Natural killer cell (primary cell): Measurements from ENCODE around the gene CIAO2B. TPM values are rescaled to one million over a fixed set of nuclear protein-coding genes. Genes with fewer than 3 reads are reported as not detected.

Experiments
- ATAC-seq, 3 donors: fragments of 150-1000 bp in 2 of 3; fragments of 200-7000 bp in 1 of 3; cut with Tn5 transposase; 1 replicate in 1 of 3; 2 replicates in 2 of 3; pipeline ENCODE4 v1.10.0; 2021; ENCODE audit warnings: mild to moderate bottlenecking in 2 of 3, moderate library complexity in 2 of 3
- DNase-seq, 2 donors: peaks; one replicate each; pipeline versions ENCODE4 v3.0.0 to v3.0.0-alpha.2; 2013 to 2021; ENCODE audit warnings: mixed read lengths in 1 of 2
- H3K27ac ChIP-seq: one replicate; pipeline ENCODE4 v1.5.1; 2013; ENCODE audit warnings: mild to moderate bottlenecking, low read length
- H3K27me3 ChIP-seq: one replicate; pipeline ENCODE4 v1.6.1; 2013; ENCODE audit warnings: low read length; ENCODE audit not compliant: control insufficient read depth, insufficient read depth
- H3K36me3 ChIP-seq: one replicate; pipeline ENCODE4 v1.6.1; 2013; ENCODE audit warnings: low read length; ENCODE audit not compliant: control insufficient read depth, insufficient read depth
- H3K4me1 ChIP-seq: one replicate; pipeline ENCODE4 v1.6.1; 2013; ENCODE audit warnings: low read length; ENCODE audit not compliant: control insufficient read depth, insufficient read depth
- H3K4me3 ChIP-seq: one replicate; pipeline ENCODE4 v1.5.1; 2013; ENCODE audit warnings: low read length
- H3K9me3 ChIP-seq: one replicate; pipeline ENCODE4 v1.6.1; 2013; ENCODE audit warnings: low read length; ENCODE audit not compliant: control insufficient read depth, insufficient read depth
- H3K27ac Mint-ChIP-seq, 2 donors: one replicate each; pipeline ENCODE4 v1.8.0; 2022; ENCODE audit warnings: mild to moderate bottlenecking in 2 of 2, mixed read lengths in 2 of 2, moderate library complexity in 1 of 2
- H3K27me3 Mint-ChIP-seq, 2 donors: one replicate each; pipeline ENCODE4 v1.8.0; 2022; ENCODE audit warnings: low read depth in 2 of 2, mixed read lengths in 2 of 2
- H3K36me3 Mint-ChIP-seq: one replicate; pipeline ENCODE4 v1.8.0; 2022; ENCODE audit warnings: mixed read lengths
- H3K4me1 Mint-ChIP-seq, 2 donors: one replicate each; pipeline ENCODE4 v1.8.0; 2022; ENCODE audit warnings: mixed read lengths in 2 of 2
- H3K4me3 Mint-ChIP-seq: one replicate; pipeline ENCODE4 v1.8.0; 2022; ENCODE audit warnings: mild to moderate bottlenecking, moderate library complexity, mixed read lengths
- H3K9me3 Mint-ChIP-seq, 2 donors: one replicate each; pipeline ENCODE4 v1.8.0; 2022; ENCODE audit warnings: mixed read lengths in 2 of 2
- CTCF ChIP-seq: fragments of 200-600 bp; IDR thresholded peaks from one replicate; pipeline ENCODE4 v1.8.0; 2022; ENCODE audit warnings: antibody characterized with exemption
- WGBS: methylation state at CpG from one replicate; pipeline ENCODE4 v1.1.7; 2013; ENCODE audit warnings: missing lambda C conversion rate; ENCODE audit not compliant: insufficient coverage; 5-methylcytosine and 5-hydroxymethylcytosine counted together
- intact Hi-C: fragments of 100-400 bp; cut with micrococcal nuclease; formaldehyde crosslinking; loops from one replicate; pipeline ENCODE4 v1.14.2; 2022
- total RNA-seq, 4 donors: library from RNA; stranded (reverse); fragments of 120-200 nt in 1 of 4; gene quantifications; one replicate each; pipeline versions ENCODE4 v1.2.3 to v1.2.4, GENCODE V29; 2013 to 2022

The CIAO2B gene
- total RNA-seq, 3 donors from 2014 or later (not counting 1 experiment from before 2014, with no cell fraction given), result 57.2 to 62.8 (median 60.0) TPM

GRCh38 chr16:66903544-66904427, 30.4 kb downstream of the CIAO2B start:
- H3K27ac ChIP-seq, result no peak overlapping the region
- intact Hi-C loops, result no loop called here
- H3K9me3 ChIP-seq, result no peaks in the 10 kb centered on the region
- Mint-ChIP-seq H3K9me3 (no peaks in the 10 kb centered on the region), H3K36me3 (no peaks in the 10 kb centered on the region), H3K27me3 (no peaks in the 10 kb centered on the region), H3K4me1 (peaks cover 0 to 8% of the 10 kb centered on the region in 2 donors), H3K4me3 (no peak overlapping the region), H3K27ac (no peak overlapping the region)
- H3K36me3 ChIP-seq, result no peaks in the 10 kb centered on the region
- no peak for TF ChIP-seq CTCF
- WGBS, result 89% methylated on average over 11 of the region's 11 CpGs
- H3K4me3 ChIP-seq, result no peak overlapping the region
- H3K27me3 ChIP-seq, result no peaks in the 10 kb centered on the region
- H3K4me1 ChIP-seq, result no peaks in the 10 kb centered on the region
- DNase-seq (no peak), ATAC-seq (no peak)

DNA sequence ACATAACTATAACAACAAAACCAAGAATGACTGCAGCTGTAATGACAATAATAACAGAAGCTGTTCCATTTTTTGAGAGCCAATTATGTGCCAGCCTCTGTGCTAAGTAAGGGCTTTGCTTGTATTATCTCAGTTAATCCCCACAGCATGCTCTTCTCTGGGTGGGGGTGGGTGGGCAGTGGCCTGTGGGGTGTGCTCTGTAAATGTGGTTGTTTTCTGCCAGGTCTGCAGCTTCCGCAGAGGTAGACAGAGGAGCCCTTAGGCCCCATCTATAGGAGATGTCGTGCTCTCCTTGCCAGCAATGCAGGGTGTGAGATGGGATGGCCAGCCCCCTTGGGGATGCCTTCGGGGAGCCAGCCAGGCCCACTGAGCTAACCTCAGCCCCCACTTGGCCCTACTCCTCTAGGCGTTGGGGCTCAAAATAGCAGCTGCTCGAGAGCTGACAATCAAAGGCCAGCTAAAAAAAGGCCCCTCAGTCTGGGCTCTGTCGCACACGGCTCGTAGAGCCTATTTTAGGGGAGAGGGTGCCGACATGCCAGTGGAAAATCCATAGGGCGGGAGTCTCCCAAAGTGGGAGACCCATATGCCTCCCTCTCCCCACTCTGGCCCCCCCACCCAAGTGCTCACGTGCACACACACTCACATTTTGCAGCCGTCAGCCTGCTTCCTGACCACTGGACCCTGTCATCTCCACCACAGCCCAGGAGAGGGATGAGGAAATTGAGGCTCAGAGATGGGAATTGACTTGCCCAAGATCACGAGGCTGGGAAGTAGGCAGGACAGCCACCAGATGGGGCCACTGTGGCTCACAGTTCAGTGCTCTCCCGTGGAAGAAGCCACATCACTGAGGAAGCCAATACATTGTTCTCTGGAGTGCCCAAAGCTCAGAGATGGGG, 31.3 kb downstream of the CIAO2B start:
- intact Hi-C loops, result no loop called here

GRCh38 chr16:66901626-66902025, 32.6 kb downstream of the CIAO2B start:
- H3K27ac ChIP-seq, result no peak overlapping the region

More for the DNA sequence above, 31.3 kb downstream of the CIAO2B start:
- Mint-ChIP-seq H3K9me3 (no peaks in the 10 kb centered on the region), H3K27ac (no peak overlapping the region), H3K36me3 (no peaks in the 10 kb centered on the region), H3K4me3 (no peak overlapping the region), H3K4me1 (peaks cover 0 to 8% of the 10 kb centered on the region in 2 donors), H3K27me3 (no peaks in the 10 kb centered on the region)
- Histone ChIP-seq H3K4me3 (no peak overlapping the region), H3K27ac (no peak overlapping the region), H3K9me3 (no peaks in the 10 kb centered on the region), H3K4me1 (no peaks in the 10 kb centered on the region), H3K36me3 (no peaks in the 10 kb centered on the region), H3K27me3 (no peaks in the 10 kb centered on the region)
- ATAC-seq (no peak), DNase-seq (no peak)
- no peak for TF ChIP-seq CTCF
- 75% methylated on average over 13 of the region's 14 CpGs for WGBS

More at GRCh38 chr16:66901626-66902025, 32.6 kb downstream of the CIAO2B start:
- H3K27ac Mint-ChIP-seq, result peak overlapping the region in 1 of 2 donors; percentile 65
- no peaks in the 10 kb centered on the region for H3K9me3 Mint-ChIP-seq
- WGBS, result 88% methylated on average over 10 of the region's 10 CpGs
- no peaks in the 10 kb centered on the region for H3K27me3 ChIP-seq
- no peaks in the 10 kb centered on the region for H3K4me1 ChIP-seq
- no peak overlapping the region for H3K4me3 ChIP-seq
- intact Hi-C loops, result no loop called here
- TF ChIP-seq CTCF, result no peak
- H3K36me3 Mint-ChIP-seq, result no peaks in the 10 kb centered on the region
- H3K36me3 ChIP-seq, result no peaks in the 10 kb centered on the region
- H3K4me1 Mint-ChIP-seq, result peaks cover 0 to 8% of the 10 kb centered on the region in 2 donors
- no peak for ATAC-seq
- H3K27me3 Mint-ChIP-seq, result no peaks in the 10 kb centered on the region
- no peak for DNase-seq
- no peaks in the 10 kb centered on the region for H3K9me3 ChIP-seq
- no peak overlapping the region for H3K4me3 Mint-ChIP-seq
